HCT116 (cell line): ENCODE data around the gene GPATCH2L. TPM values are rescaled to one million over a fixed set of nuclear protein-coding genes. Genes with fewer than 3 reads are reported as not detected.

ENCODE experiments used
- ATAC-seq: fragments of 200-7000 bp; cut with Tn5 transposase; 2 replicates; pipeline ENCODE4 v1.9.1; 2020; ENCODE audit warnings: mild to moderate bottlenecking, moderate library complexity
- BruUV-seq: library from RNA; stranded (reverse); fragments of 400-500 nt; replicated peaks from 2 replicates; lab custom pipeline; 2021; lab: Mats Ljungman, UMichigan
- CTCF ChIA-PET: fragments of 300-600 bp; sonication (Branson Sonifier 250); formaldehyde crosslinking; loops from one replicate; lab custom pipeline; 2021; ENCODE audit warnings: antibody characterized with exemption; lab: Charles Lee
- POLR2A ChIA-PET: fragments of 300-600, 350-600 bp; sonication (Branson Sonifier 250); formaldehyde crosslinking; loops from one replicate; lab custom pipeline; 2021; ENCODE audit warnings: antibody characterized with exemption; lab: Charles Lee
- RAD21 ChIA-PET, 2 experiments: fragments of 300-600 bp; sonication (Branson Sonifier 250); formaldehyde crosslinking; loops; one replicate each; lab custom pipeline; 2023; ENCODE audit warnings: low total read pairs in 2 of 2; ENCODE audit not compliant: uncharacterized antibody in 2 of 2, unreplicated experiment in 2 of 2, low non-redundant PET in 1 of 2; lab: Charles Lee
- DNase-seq: peaks from one replicate; pipeline ENCODE4 v3.0.0-alpha.2; 2010; ENCODE audit warnings: low read depth, low spot score
- H2AFZ ChIP-seq: fragments of 200-600 bp; shearing (Covaris generic), sonication (generic); 2 replicates; pipeline ENCODE4 v1.6.1; 2017; ENCODE audit warnings: low read depth, mixed run types, mixed read lengths, antibody characterized with exemption, low read length; ENCODE audit not compliant: poor library complexity, severe bottlenecking
- H3K27ac ChIP-seq: 2 replicates; pipeline ENCODE4 v1.5.1; 2012; ENCODE audit warnings: low read depth, low read length
- H3K27me3 ChIP-seq: fragments of 200-600 bp; sonication (generic); 2 replicates; pipeline ENCODE4 v1.6.1; 2016; ENCODE audit warnings: mixed run types, low read length, mixed read lengths; ENCODE audit not compliant: insufficient read depth
- H3K36me3 ChIP-seq, 2 experiments: fragments of 200-500 bp in 1 of 2; fragments of 200-600 bp in 1 of 2; sonication (Bioruptor generic) in 1 of 2; sonication (generic) in 1 of 2; 2 replicates each; pipeline versions ENCODE4 v1.5.1 to v1.6.1; 2014 to 2016; ENCODE audit warnings: low read length in 2 of 2, inconsistent platforms in 1 of 2, mixed read lengths in 1 of 2, mixed run types in 1 of 2; ENCODE audit not compliant: insufficient read depth in 2 of 2, control insufficient read depth in 1 of 2
- H3K4me1 ChIP-seq, 2 experiments: fragments of 200-600 bp in 1 of 2; sonication (generic) in 1 of 2; 2 replicates each; pipeline versions ENCODE4 v1.5.1 to v1.6.1; 2012 to 2017; ENCODE audit warnings: low read length in 2 of 2, inconsistent platforms in 1 of 2, mild to moderate bottlenecking in 1 of 2, mixed read lengths in 1 of 2, mixed run types in 1 of 2, moderate library complexity in 1 of 2; ENCODE audit not compliant: insufficient read depth in 2 of 2, control insufficient read depth in 1 of 2
- H3K4me2 ChIP-seq: fragments of 200-600 bp; sonication (generic); 2 replicates; pipeline ENCODE4 v1.6.1; 2017; ENCODE audit warnings: mixed run types, low read length, mixed read lengths
- H3K4me3 ChIP-seq, 2 experiments: fragments of 200-600 bp in 1 of 2; sonication (generic) in 1 of 2; replicated peaks in 1 of 2; 2 replicates each; pipeline ENCODE4 v1.5.1; 2011 to 2016; ENCODE audit warnings: low read length in 2 of 2, control low read depth in 1 of 2, low read depth in 1 of 2, mild to moderate bottlenecking in 1 of 2, mixed read lengths in 1 of 2, mixed run types in 1 of 2
- H3K79me2 ChIP-seq: fragments of 200-600 bp; sonication (generic); 2 replicates; pipeline ENCODE4 v1.6.1; 2017; ENCODE audit warnings: mild to moderate bottlenecking, mixed run types, low read length, moderate library complexity, mixed read lengths; ENCODE audit not compliant: insufficient read depth
- H3K9ac ChIP-seq: fragments of 200-600 bp; sonication (generic); 2 replicates; pipeline ENCODE4 v1.6.1; 2016; ENCODE audit warnings: low read length, mixed read lengths
- H3K9me2 ChIP-seq: fragments of 200-600 bp; sonication (generic), shearing (Covaris generic); 2 replicates; pipeline ENCODE4 v1.6.1; 2017; ENCODE audit warnings: mixed run types, mild to moderate bottlenecking, moderate library complexity; ENCODE audit not compliant: insufficient read depth
- H3K9me3 ChIP-seq, 2 experiments: fragments of 200-500 bp in 1 of 2; fragments of 200-600 bp in 1 of 2; sonication (Bioruptor generic) in 1 of 2; sonication (generic) in 1 of 2; 2 replicates each; pipeline ENCODE4 v1.6.1; 2014 to 2017; ENCODE audit warnings: low read length in 2 of 2, mixed read lengths in 2 of 2, inconsistent platforms in 1 of 2, low read depth in 1 of 2, mild to moderate bottlenecking in 1 of 2, mixed run types in 1 of 2, moderate library complexity in 1 of 2; ENCODE audit not compliant: control insufficient read depth in 1 of 2, insufficient read depth in 1 of 2
- H4K20me1 ChIP-seq: fragments of 200-600 bp; sonication (generic), shearing (Covaris generic); 2 replicates; pipeline ENCODE4 v1.6.1; 2017; ENCODE audit warnings: mixed run types, mild to moderate bottlenecking, moderate library complexity; ENCODE audit not compliant: insufficient read depth
- CBX3 ChIP-seq: IDR thresholded peaks from 2 replicates; pipeline ENCODE4 v1.6.1; 2012; ENCODE audit warnings: low read depth
- EGR1 ChIP-seq: IDR thresholded peaks from 2 replicates; pipeline ENCODE4 v1.6.1; 2012; ENCODE audit warnings: low read depth
- ELF1 ChIP-seq: IDR thresholded peaks from 2 replicates; pipeline ENCODE4 v1.6.1; 2012; ENCODE audit warnings: low read depth, borderline replicate concordance
- EZH2 ChIP-seq: fragments of 200-600 bp; sonication (generic); IDR thresholded peaks from 2 replicates; pipeline ENCODE4 v1.6.1; 2017; ENCODE audit warnings: antibody characterized with exemption, mixed run types
- EZH2phosphoT487 ChIP-seq: fragments of 200-600 bp; IDR thresholded peaks from 2 replicates; pipeline ENCODE4 v1.6.1; 2018; ENCODE audit warnings: antibody characterized with exemption, borderline replicate concordance
- FOSL1 ChIP-seq: IDR thresholded peaks from 2 replicates; pipeline ENCODE4 v1.6.1; 2012; ENCODE audit warnings: low read depth
- RAD21 ChIP-seq: IDR thresholded peaks from 2 replicates; pipeline ENCODE4 v1.6.1; 2012; ENCODE audit warnings: low read depth, mild to moderate bottlenecking
- REST ChIP-seq: IDR thresholded peaks from 2 replicates; pipeline ENCODE4 v1.6.1; 2012; ENCODE audit warnings: low read depth
- ZNF274 ChIP-seq: fragments of 200-500 bp; sonication (Bioruptor generic); IDR thresholded peaks from 2 replicates; pipeline ENCODE4 v1.6.1; 2014; ENCODE audit warnings: mild to moderate bottlenecking, low read depth, low read length, inconsistent platforms
- intact Hi-C: fragments of 100-400 bp; cut with micrococcal nuclease; formaldehyde crosslinking; loops from 2 replicates; pipeline ENCODE4 v1.10.0; 2022
- total RNA-seq: library from RNA; stranded (reverse); gene quantifications from one replicate; pipeline ENCODE4 v1.2.1, GENCODE V29; 2021; ENCODE audit not compliant: unreplicated experiment

The GPATCH2L gene
- total RNA-seq, 1 experiment from 2014 or later: 49.2 TPM

DNA sequence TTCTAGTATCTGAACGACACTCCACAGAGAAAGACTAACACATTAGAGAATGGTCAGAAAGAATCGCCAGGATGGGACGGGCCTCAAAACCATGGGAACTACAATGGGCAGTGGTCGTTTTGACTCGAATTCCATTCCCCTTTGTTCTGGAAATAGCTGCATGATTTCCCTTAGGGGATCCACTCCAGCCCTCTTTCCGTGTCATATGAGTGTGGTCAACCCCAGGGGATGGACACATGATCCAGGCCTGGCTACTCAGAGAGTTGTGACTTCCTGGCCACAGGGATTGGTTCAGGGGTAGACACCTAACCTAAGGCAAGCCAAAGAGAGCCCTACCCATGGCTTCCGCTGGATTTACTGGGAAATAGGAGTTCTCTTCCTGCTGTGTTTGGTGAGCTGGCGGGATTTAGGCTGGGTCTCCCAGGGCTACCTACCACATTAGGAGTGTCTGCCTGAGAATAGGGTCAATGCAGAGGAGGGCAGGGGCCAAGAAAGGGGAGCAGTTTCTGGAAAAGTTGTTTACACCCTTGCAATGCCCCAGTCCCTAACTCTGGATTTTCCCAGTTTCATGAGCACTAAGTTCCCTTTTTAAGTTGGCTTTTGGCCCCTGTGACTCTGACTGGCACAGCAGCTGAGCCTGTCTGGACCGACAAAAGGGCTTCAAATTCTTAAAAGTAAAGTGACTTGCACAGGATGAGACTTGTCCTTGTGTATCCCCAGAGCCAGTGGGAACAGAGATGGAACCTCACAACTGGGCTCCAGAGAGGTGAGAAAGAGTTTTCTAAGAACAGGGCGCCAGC, 28.1 kb upstream of the GPATCH2L start:
- ChIA-PET CTCF (no interaction called here), POLR2A (no interaction called here), RAD21 (no interaction called here)
- Histone ChIP-seq H3K4me2 (no peak overlapping the region), H3K4me3 (no peak overlapping the region), H3K27ac (no peak overlapping the region), H4K20me1 (no peaks in the 10 kb centered on the region), H2AFZ (no peak overlapping the region), H3K79me2 (no peaks in the 10 kb centered on the region), H3K4me1 (no peaks in the 10 kb centered on the region), H3K9me3 (no peaks in the 10 kb centered on the region), H3K9me2 (no peaks in the 10 kb centered on the region), H3K27me3 (no peaks in the 10 kb centered on the region), H3K36me3 (no peaks in the 10 kb centered on the region), H3K9ac (no peak overlapping the region)
- TF ChIP-seq EZH2 (no peak), EZH2phosphoT487 (no peak), ELF1 (no peak), REST (no peak), RAD21 (no peak), FOSL1 (no peak), CBX3 (no peak), ZNF274 (no peak), EGR1 (no peak)
- ATAC-seq (no peak), DNase-seq (no peak)
- intact Hi-C loops: no loop called here
- no TSS peak for BruUV-seq
